Tibial nerve (tissue), 3 donors: ENCODE results near the gene PADI6.

Experiments used
- POLR2A ChIP-seq, 2 donors: fragments of 450-650 bp; IDR thresholded peaks; one replicate each; pipeline ENCODE4 v1.6.1; 2017; ENCODE audit warnings: antibody characterized with exemption in 2 of 2, mild to moderate bottlenecking in 2 of 2, moderate library complexity in 2 of 2
- TF ChIP-seq, protein P1 (sequence below), 5 experiments: fragments of 200-600 bp in 3 of 5; fragments of 450-650 bp in 2 of 5; sonication (generic) in 3 of 5; IDR thresholded peaks; one replicate each; pipeline ENCODE4 v1.5.1; 2016 to 2019; ENCODE audit warnings: antibody characterized with exemption in 5 of 5, mild to moderate bottlenecking in 3 of 5, moderate library complexity in 2 of 5

DNA sequence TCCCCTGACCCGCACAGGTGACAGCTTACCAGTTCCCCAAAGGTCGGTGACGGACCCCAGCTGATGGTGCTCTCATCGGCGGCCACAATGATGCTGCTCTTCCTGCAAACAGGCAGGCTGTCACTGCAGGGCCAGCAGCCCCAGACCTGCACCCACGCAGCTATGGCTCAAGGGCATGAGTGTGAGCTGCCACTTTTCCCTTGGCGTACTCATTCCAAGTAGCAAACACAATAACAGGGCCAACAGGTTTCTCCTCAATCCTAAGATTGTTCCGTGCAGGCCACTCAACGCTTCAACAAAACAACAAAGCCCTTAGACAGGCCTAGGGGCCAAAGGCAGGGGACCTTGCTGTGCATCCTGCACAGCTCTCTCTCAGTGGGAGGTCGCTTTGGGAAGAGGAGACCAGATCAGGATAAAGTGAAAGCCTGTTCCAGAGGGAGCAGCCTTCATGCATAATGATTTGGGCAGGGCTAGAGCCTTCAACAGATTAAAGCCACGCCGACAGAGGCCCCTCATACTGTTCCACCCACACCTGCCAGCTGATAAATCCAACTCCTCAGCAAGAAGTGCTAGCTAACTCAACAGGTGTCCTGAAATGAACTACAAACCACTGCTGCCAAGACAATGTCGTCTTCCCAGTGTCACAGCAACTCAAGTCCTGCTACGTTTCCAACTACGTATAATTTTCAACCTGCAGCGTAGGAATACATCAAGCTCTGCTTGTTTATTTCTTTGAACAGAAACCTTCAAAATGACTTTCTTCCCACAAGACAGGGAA, 40.3 kb downstream of the PADI6 start:
- TF ChIP-seq POLR2A (IDR thresholded peaks at IDR 0.05): no peak
- TF ChIP-seq, protein P1, sequence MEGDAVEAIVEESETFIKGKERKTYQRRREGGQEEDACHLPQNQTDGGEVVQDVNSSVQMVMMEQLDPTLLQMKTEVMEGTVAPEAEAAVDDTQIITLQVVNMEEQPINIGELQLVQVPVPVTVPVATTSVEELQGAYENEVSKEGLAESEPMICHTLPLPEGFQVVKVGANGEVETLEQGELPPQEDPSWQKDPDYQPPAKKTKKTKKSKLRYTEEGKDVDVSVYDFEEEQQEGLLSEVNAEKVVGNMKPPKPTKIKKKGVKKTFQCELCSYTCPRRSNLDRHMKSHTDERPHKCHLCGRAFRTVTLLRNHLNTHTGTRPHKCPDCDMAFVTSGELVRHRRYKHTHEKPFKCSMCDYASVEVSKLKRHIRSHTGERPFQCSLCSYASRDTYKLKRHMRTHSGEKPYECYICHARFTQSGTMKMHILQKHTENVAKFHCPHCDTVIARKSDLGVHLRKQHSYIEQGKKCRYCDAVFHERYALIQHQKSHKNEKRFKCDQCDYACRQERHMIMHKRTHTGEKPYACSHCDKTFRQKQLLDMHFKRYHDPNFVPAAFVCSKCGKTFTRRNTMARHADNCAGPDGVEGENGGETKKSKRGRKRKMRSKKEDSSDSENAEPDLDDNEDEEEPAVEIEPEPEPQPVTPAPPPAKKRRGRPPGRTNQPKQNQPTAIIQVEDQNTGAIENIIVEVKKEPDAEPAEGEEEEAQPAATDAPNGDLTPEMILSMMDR (IDR thresholded peaks at IDR 0.05): no peak
